ENCODE data around the gene PPWD1. TPM values are rescaled to one million over a fixed set of nuclear protein-coding genes. Genes with fewer than 3 reads are reported as not detected.
"Not testable (repeated sequence)": the region's sequence is repeated elsewhere in the genome, so short reads cannot be mapped to it uniquely, and the experiment has no call there.

PPWD1 gene
- polyA plus RNA-seq, 1 donor from 2014 or later = 121 TPM

- Histone ChIP-seq H3K9ac (ENCODE audit: low read length) (no peak overlapping the region), H3K79me2 (replicated peaks; ENCODE audit: insufficient read depth, low read length) (no peaks in the 10 kb centered on the region), H3K4me2 (ENCODE audit: low read length) (no peak overlapping the region), H3K4me3 (ENCODE audit: low read length) (no peak overlapping the region), H2AFZ (ENCODE audit: low read depth, low read length) (no peak overlapping the region), H3K9me3 (ENCODE audit: low read length) (no peaks in the 10 kb centered on the region), H3K9me2 (ENCODE audit: insufficient read depth, low read length) (no peaks in the 10 kb centered on the region), H3K27ac (ENCODE audit: low read length) (no peak overlapping the region), H3F3A (ENCODE audit: insufficient read depth, low read length, poor library complexity, severe bottlenecking) (no peaks in the 10 kb centered on the region), H3K36me3 (ENCODE audit: insufficient read depth, low read length) (no peaks in the 10 kb centered on the region), H4K20me1 (ENCODE audit: insufficient read depth) (no peaks in the 10 kb centered on the region), H3K27me3 (ENCODE audit: insufficient read depth, low read depth, low read length) (no peaks in the 10 kb centered on the region)
- TF ChIP-seq POLR2AphosphoS5 (IDR thresholded peaks at IDR 0.05) (no peak), EP300 (conservative IDR thresholded peaks at IDR 0.05; ENCODE audit: poor library complexity, severe bottlenecking) (no peak), MXI1 (conservative IDR thresholded peaks at IDR 0.05; ENCODE audit: poor library complexity, severe bottlenecking) (no peak), RAD21 (conservative IDR thresholded peaks at IDR 0.05) (no peak), EZH2 (IDR thresholded peaks at IDR 0.05; ENCODE audit: borderline replicate concordance, insufficient read depth, low read length, poor library complexity, severe bottlenecking) (no peak), SMC3 (conservative IDR thresholded peaks at IDR 0.05; ENCODE audit: poor library complexity) (no peak), TAF1 (IDR thresholded peaks at IDR 0.05; ENCODE audit: low read depth) (no peak)
- TF ChIP-seq, protein P1, sequence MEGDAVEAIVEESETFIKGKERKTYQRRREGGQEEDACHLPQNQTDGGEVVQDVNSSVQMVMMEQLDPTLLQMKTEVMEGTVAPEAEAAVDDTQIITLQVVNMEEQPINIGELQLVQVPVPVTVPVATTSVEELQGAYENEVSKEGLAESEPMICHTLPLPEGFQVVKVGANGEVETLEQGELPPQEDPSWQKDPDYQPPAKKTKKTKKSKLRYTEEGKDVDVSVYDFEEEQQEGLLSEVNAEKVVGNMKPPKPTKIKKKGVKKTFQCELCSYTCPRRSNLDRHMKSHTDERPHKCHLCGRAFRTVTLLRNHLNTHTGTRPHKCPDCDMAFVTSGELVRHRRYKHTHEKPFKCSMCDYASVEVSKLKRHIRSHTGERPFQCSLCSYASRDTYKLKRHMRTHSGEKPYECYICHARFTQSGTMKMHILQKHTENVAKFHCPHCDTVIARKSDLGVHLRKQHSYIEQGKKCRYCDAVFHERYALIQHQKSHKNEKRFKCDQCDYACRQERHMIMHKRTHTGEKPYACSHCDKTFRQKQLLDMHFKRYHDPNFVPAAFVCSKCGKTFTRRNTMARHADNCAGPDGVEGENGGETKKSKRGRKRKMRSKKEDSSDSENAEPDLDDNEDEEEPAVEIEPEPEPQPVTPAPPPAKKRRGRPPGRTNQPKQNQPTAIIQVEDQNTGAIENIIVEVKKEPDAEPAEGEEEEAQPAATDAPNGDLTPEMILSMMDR (IDR thresholded peaks at IDR 0.05; ENCODE audit: poor library complexity, severe bottlenecking) = no peak
- TF ChIP-seq, protein P2, sequence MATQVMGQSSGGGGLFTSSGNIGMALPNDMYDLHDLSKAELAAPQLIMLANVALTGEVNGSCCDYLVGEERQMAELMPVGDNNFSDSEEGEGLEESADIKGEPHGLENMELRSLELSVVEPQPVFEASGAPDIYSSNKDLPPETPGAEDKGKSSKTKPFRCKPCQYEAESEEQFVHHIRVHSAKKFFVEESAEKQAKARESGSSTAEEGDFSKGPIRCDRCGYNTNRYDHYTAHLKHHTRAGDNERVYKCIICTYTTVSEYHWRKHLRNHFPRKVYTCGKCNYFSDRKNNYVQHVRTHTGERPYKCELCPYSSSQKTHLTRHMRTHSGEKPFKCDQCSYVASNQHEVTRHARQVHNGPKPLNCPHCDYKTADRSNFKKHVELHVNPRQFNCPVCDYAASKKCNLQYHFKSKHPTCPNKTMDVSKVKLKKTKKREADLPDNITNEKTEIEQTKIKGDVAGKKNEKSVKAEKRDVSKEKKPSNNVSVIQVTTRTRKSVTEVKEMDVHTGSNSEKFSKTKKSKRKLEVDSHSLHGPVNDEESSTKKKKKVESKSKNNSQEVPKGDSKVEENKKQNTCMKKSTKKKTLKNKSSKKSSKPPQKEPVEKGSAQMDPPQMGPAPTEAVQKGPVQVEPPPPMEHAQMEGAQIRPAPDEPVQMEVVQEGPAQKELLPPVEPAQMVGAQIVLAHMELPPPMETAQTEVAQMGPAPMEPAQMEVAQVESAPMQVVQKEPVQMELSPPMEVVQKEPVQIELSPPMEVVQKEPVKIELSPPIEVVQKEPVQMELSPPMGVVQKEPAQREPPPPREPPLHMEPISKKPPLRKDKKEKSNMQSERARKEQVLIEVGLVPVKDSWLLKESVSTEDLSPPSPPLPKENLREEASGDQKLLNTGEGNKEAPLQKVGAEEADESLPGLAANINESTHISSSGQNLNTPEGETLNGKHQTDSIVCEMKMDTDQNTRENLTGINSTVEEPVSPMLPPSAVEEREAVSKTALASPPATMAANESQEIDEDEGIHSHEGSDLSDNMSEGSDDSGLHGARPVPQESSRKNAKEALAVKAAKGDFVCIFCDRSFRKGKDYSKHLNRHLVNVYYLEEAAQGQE (IDR thresholded peaks at IDR 0.05; ENCODE audit: borderline replicate concordance) = no peak
Measured at GRCh38 chr5:65577141-65577540, 14.0 kb downstream of the PPWD1 start.

DNA sequence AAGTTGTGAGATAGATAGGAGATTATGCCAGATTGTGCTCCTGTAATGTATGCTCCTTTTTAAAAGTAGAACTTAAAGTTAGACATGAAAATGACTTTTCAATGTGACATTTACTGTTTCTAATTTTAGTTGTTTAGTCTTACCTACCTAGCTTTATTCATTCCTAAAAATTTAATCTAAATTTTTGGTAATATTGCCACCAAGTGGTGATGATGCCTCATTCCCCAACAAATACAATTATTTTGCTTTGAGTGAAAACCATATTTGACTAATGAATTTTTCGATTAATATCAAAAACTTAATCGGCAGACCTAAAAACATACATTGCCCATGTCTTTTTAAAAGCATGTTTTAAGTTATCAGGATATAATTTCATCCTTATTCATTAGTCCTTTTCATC, 25.6 kb downstream of the PPWD1 start:
- Histone ChIP-seq H2AFZ (ENCODE audit: low read depth, low read length) (no peak overlapping the region), H3K27me3 (ENCODE audit: insufficient read depth, low read depth, low read length) (no peaks in the 10 kb centered on the region), H4K20me1 (ENCODE audit: insufficient read depth) (no peaks in the 10 kb centered on the region), H3K27ac (ENCODE audit: low read length) (no peak overlapping the region), H3F3A (ENCODE audit: insufficient read depth, low read length, poor library complexity, severe bottlenecking) (no peaks in the 10 kb centered on the region), H3K79me2 (replicated peaks; ENCODE audit: insufficient read depth, low read length) (no peaks in the 10 kb centered on the region), H3K9me2 (ENCODE audit: insufficient read depth, low read length) (no peaks in the 10 kb centered on the region), H3K9ac (ENCODE audit: low read length) (no peak overlapping the region), H3K9me3 (ENCODE audit: low read length) (no peaks in the 10 kb centered on the region), H3K4me2 (ENCODE audit: low read length) (no peak overlapping the region), H3K4me3 (ENCODE audit: low read length) (no peak overlapping the region), H3K36me3 (ENCODE audit: insufficient read depth, low read length) (peaks cover 4% of the 10 kb centered on the region)
- TF ChIP-seq SMC3 (conservative IDR thresholded peaks at IDR 0.05; ENCODE audit: poor library complexity) (no peak), TAF1 (IDR thresholded peaks at IDR 0.05; ENCODE audit: low read depth) (no peak), EP300 (conservative IDR thresholded peaks at IDR 0.05; ENCODE audit: poor library complexity, severe bottlenecking) (no peak), MXI1 (conservative IDR thresholded peaks at IDR 0.05; ENCODE audit: poor library complexity, severe bottlenecking) (no peak)

- H3K9me2 ChIP-seq (ENCODE audit: insufficient read depth, low read length) = not testable (repeated sequence)
Measured at GRCh38 chr5:65601761-65602160, 38.7 kb downstream of the PPWD1 start.

More at GRCh38 chr5:65601761-65602160, 38.7 kb downstream of the PPWD1 start:
- not testable (repeated sequence) for H3K4me3 ChIP-seq (ENCODE audit: low read length); H3K79me2 ChIP-seq (replicated peaks; ENCODE audit: insufficient read depth, low read length); H3F3A ChIP-seq (ENCODE audit: insufficient read depth, low read length, poor library complexity, severe bottlenecking); H3K9ac ChIP-seq (ENCODE audit: low read length); H3K27me3 ChIP-seq (ENCODE audit: insufficient read depth, low read depth, low read length); H3K4me2 ChIP-seq (ENCODE audit: low read length); H4K20me1 ChIP-seq (ENCODE audit: insufficient read depth); H3K9me3 ChIP-seq (ENCODE audit: low read length); H3K27ac ChIP-seq (ENCODE audit: low read length); H2AFZ ChIP-seq (ENCODE audit: low read depth, low read length)
- peaks cover 15% of the 10 kb centered on the region for H3K36me3 ChIP-seq (ENCODE audit: insufficient read depth, low read length)

Measured in neural cell (in vitro differentiated cells).